Measurements from ENCODE around the gene ERLIN1. TPM values are rescaled to one million over a fixed set of nuclear protein-coding genes. Genes with fewer than 3 reads are reported as not detected.

The ERLIN1 gene
- total and polyA plus RNA-seq, 4 donors, result 21.7 to 85.4 (median 70.0) TPM

DNA sequence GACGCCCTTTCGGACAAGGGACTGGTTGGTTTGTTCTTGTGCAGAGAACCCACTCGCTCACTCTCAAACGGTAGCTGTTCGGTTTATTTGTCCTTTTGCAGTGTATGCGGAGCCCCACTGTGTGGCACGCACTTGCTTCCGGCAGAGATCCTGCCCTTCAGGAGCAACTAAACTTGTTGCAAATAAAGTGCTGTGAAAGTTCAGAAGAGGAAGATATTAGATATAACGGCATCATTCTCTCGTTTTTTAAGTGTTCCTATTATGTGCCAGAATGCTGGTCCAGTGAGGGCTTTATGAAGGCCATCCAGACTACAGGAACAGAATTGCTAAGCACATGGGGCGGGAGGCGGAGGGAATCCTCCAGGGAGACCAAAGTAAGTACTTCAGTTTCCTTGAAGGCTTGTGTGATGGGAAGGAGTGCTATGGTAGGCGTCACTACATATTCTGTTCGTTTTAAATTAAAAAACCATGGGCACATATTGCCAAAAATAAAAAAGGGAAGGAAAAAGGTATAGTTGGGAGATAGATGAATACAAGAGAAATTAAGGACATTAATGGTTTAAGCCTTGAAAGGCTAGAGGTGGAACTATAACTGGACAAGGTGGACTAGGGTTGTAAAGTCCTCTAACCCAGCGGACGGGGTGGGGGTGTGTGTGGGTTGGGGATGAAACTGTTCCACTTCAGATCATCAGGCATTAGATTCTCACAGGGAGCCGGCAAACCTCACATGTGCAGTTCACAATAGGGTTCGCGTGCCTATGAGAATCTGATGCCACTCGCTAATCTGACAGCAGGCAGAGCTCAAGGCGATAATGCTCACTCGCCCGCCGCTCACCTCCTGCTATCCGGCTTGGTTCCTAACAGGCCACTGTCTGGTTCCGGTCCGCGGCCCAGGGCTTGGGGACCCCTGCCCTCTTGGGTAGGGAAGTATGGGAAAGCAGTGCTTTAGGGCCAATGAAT is 704 bp upstream of the ERLIN1 start:
- Histone ChIP-seq H3K4me1 (ENCODE audit: control insufficient read depth in 4 of 4, insufficient read depth in 4 of 4, low read length in 3 of 4) (peaks cover 4 to 35% (median 13%) of the 10 kb centered on the region in 4 donors), H3K9ac (ENCODE audit: low read depth in 1 of 2, low read length in 2 of 2) (peak overlapping the region; percentile 92 to 96), H3K36me3 (ENCODE audit: control insufficient read depth in 4 of 4, insufficient read depth in 3 of 4, low read depth in 1 of 4, low read length in 3 of 4) (peaks cover 4 to 21% (median 9%) of the 10 kb centered on the region in 4 donors), H3K27me3 (ENCODE audit: control insufficient read depth in 4 of 4, insufficient read depth in 4 of 4, low read length in 3 of 4) (no peaks in the 10 kb centered on the region), H3K27ac (ENCODE audit: low read depth in 1 of 2, low read length in 2 of 2) (peak overlapping the region; percentile 93 to 94), H3K9me3 (ENCODE audit: control insufficient read depth in 4 of 4, low read length in 3 of 4) (no peaks in the 10 kb centered on the region), H3K4me3 (ENCODE audit: low read depth in 1 of 3, low read length in 3 of 3) (peak overlapping the region; percentile 83 to 98 (median 89))
- 39% methylated on average over 28 of the region's 28 CpGs for WGBS
- DNase-seq (ENCODE audit: low spot score), result no peak
- TF ChIP-seq, protein P1, sequence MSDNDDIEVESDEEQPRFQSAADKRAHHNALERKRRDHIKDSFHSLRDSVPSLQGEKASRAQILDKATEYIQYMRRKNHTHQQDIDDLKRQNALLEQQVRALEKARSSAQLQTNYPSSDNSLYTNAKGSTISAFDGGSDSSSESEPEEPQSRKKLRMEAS (IDR thresholded peaks at IDR 0.05), result no peak
- TF ChIP-seq HNF4G (IDR thresholded peaks at IDR 0.05) (no peak), YY1 (IDR thresholded peaks at IDR 0.05) (no peak), TAF1 (conservative IDR thresholded peaks at IDR 0.05) (peak; percentile 37), GABPA (IDR thresholded peaks at IDR 0.05 in 1 of 2, conservative IDR thresholded peaks at IDR 0.05 in 1 of 2) (no peak), SP1 (IDR thresholded peaks at IDR 0.05) (no peak), FOXA1 (IDR thresholded peaks at IDR 0.05) (peak; percentile 24), FOXA2 (IDR thresholded peaks at IDR 0.05) (no peak), HNF4A (conservative IDR thresholded peaks at IDR 0.05) (peak in 1 of 2 donors; percentile 28), RXRA (IDR thresholded peaks at IDR 0.05) (peak in 1 of 2 donors; percentile 2), JUND (IDR thresholded peaks at IDR 0.05) (no peak), NR2F2 (IDR thresholded peaks at IDR 0.05) (no peak), EGR1 (IDR thresholded peaks at IDR 0.05; ENCODE audit: low read depth in 2 of 2) (no peak), RAD21 (IDR thresholded peaks at IDR 0.05) (no peak)
- TF ChIP-seq, protein P2, sequence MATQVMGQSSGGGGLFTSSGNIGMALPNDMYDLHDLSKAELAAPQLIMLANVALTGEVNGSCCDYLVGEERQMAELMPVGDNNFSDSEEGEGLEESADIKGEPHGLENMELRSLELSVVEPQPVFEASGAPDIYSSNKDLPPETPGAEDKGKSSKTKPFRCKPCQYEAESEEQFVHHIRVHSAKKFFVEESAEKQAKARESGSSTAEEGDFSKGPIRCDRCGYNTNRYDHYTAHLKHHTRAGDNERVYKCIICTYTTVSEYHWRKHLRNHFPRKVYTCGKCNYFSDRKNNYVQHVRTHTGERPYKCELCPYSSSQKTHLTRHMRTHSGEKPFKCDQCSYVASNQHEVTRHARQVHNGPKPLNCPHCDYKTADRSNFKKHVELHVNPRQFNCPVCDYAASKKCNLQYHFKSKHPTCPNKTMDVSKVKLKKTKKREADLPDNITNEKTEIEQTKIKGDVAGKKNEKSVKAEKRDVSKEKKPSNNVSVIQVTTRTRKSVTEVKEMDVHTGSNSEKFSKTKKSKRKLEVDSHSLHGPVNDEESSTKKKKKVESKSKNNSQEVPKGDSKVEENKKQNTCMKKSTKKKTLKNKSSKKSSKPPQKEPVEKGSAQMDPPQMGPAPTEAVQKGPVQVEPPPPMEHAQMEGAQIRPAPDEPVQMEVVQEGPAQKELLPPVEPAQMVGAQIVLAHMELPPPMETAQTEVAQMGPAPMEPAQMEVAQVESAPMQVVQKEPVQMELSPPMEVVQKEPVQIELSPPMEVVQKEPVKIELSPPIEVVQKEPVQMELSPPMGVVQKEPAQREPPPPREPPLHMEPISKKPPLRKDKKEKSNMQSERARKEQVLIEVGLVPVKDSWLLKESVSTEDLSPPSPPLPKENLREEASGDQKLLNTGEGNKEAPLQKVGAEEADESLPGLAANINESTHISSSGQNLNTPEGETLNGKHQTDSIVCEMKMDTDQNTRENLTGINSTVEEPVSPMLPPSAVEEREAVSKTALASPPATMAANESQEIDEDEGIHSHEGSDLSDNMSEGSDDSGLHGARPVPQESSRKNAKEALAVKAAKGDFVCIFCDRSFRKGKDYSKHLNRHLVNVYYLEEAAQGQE (IDR thresholded peaks at IDR 0.05), result peak; percentile 2
- TF ChIP-seq, protein P3, sequence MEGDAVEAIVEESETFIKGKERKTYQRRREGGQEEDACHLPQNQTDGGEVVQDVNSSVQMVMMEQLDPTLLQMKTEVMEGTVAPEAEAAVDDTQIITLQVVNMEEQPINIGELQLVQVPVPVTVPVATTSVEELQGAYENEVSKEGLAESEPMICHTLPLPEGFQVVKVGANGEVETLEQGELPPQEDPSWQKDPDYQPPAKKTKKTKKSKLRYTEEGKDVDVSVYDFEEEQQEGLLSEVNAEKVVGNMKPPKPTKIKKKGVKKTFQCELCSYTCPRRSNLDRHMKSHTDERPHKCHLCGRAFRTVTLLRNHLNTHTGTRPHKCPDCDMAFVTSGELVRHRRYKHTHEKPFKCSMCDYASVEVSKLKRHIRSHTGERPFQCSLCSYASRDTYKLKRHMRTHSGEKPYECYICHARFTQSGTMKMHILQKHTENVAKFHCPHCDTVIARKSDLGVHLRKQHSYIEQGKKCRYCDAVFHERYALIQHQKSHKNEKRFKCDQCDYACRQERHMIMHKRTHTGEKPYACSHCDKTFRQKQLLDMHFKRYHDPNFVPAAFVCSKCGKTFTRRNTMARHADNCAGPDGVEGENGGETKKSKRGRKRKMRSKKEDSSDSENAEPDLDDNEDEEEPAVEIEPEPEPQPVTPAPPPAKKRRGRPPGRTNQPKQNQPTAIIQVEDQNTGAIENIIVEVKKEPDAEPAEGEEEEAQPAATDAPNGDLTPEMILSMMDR (IDR thresholded peaks at IDR 0.05; ENCODE audit: low read depth, low read length, missing input control), result no peak
- TF ChIP-seq, protein P4, sequence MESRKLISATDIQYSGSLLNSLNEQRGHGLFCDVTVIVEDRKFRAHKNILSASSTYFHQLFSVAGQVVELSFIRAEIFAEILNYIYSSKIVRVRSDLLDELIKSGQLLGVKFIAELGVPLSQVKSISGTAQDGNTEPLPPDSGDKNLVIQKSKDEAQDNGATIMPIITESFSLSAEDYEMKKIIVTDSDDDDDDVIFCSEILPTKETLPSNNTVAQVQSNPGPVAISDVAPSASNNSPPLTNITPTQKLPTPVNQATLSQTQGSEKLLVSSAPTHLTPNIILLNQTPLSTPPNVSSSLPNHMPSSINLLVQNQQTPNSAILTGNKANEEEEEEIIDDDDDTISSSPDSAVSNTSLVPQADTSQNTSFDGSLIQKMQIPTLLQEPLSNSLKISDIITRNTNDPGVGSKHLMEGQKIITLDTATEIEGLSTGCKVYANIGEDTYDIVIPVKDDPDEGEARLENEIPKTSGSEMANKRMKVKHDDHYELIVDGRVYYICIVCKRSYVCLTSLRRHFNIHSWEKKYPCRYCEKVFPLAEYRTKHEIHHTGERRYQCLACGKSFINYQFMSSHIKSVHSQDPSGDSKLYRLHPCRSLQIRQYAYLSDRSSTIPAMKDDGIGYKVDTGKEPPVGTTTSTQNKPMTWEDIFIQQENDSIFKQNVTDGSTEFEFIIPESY (IDR thresholded peaks at IDR 0.05), result no peak
- TF ChIP-seq, protein P5, sequence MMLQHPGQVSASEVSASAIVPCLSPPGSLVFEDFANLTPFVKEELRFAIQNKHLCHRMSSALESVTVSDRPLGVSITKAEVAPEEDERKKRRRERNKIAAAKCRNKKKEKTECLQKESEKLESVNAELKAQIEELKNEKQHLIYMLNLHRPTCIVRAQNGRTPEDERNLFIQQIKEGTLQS (IDR thresholded peaks at IDR 0.05), result no peak
